NOMO-1 treated with DMSO at 0.1 percent for 48 hours (cell line): Measurements from ENCODE around the gene PAK2.
"Not testable (repeated sequence)": the region's sequence is repeated elsewhere in the genome, so short reads cannot be mapped to it uniquely, and the experiment has no call there.

ENCODE experiments used
- DNase-seq: peaks from one replicate; lab custom pipeline; 2025; ENCODE audit not compliant: unreplicated experiment; lab: John Stamatoyannopoulos, UW

The PAK2 gene

DNA sequence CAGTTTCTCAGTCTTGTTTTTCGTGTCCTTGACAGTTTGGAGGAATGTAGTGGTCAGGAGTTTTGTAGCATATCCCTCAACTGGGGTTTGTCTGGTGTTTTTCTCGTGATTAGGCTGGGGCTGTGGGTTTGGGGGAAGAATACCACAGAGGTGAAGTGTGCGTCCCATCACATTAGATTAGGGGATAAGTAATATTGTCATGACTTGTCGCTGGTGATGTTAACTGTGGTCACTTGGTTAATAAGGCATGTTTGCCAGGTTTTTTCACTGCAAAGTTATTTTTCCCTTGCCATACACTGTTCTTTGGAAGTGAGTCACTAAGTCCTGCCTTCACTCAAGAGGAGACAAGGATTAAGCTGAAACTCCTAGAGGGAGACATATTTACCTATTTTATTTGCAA lies 39.1 kb downstream of the PAK2 start:
- DNase-seq, result no peak

DNA sequence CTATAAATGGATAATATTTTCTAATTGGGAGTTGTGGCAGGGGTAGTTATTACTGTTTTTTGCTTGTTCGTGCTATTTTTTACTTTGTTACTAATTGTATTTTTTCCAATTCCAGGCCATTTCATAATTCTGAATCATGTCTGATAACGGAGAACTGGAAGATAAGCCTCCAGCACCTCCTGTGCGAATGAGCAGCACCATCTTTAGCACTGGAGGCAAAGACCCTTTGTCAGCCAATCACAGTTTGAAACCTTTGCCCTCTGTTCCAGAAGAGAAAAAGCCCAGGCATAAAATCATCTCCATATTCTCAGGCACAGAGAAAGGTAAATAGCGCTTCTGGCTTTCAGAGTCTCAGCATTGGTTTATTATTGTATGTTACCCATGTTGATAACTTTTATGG lies 42.9 kb downstream of the PAK2 start:
- DNase-seq, result no peak

DNA sequence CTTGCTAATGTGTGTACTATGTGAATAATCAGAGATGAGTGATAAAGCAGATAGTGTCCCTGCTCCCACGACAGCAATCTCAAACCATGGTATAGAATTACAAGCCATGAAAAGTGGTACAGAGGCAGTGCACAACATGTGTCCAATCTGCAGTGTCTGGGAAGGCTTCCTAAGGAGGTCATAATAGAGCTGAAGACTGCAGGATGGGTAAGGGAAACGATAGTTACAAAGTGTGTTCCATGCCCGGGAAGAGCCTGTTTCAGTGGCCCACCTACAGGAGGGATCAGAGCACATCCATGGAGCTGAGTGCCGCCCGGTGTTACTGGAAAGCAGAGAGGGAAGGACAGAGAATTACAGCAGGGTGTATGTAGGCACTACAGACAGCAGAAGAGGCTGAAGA lies 48.9 kb downstream of the PAK2 start:
- no peak for DNase-seq

DNA sequence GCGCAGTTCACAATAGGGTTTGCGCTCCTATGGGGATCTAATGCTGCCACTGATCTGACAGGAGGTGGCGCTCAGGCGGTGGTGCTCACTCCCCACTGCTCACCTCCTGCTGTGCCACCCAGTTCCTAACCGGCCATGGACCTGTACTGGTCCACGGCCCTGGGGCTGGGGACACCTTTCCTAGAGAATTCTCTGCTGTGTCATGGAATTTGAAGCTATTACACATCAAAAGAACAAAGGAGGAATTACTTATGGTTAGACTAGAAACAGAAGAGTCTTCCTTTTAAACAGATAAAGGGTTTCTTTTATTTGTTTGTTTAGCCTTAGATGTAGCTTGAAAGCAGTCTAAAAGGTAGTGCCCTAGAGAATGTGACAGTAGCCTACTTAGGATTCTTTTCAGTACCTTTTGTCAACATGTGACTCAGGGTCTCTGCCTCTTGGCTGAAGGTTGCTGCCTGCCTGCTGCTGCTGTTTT lies 50.3 kb downstream of the PAK2 start:
- no peak for DNase-seq

DNA sequence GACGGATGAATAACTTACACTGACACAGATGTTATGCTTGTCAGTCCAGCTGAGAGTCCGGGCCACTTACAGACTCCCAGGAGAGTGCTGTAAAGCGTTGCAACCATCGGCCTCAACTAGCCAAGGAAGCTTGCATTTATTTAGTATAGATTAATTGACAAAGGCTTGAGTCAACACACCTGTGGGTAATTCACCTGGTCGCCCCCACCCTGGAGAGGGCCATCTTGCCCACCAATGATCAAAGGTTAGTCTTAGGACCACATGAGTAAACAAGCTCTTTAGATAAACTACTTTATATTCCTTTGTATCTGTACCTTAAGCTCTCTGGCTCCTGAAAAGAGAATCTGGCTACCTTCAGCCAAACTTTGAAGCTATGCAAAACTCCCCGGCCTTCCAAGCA lies 51.0 kb downstream of the PAK2 start:
- no peak for DNase-seq

DNA sequence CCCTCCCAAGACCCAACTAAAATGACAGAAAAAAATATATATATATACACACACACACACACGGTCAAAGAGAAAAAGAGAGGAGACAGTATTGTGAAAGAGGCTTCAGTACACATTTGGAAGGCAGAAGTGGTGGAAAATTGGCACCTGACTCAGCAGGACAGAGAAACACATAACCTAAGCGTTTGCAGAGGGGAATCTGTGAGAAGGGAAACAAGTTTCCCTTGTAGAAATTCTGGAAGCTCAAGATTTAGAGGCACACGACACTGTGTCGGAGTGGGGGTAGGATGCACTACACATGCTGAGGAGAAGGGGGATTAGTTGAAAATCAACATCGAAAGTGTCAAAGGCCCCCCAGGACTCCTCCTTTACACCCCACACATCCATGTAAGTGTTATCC lies 53.1 kb downstream of the PAK2 start:
- DNase-seq, result no peak

DNA sequence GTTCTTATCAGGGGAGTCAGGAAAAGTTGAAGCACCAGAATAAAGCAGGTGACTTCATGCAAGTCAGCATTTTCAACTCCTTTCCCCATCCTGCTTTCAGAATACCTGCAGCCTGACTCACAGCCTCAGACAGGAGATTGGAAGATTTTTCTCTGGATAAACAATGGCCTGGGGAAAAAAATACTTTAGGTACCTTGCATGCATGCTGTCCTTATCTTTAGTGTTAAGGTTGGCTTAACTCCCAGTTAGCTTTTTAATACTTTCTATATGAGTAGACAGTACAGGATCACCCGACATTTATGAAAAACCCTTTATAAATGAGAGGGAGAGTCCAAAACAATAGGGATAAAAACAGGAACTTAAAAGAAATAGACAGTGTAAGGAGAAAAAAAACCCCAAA lies 53.6 kb downstream of the PAK2 start:
- no peak for DNase-seq

DNA sequence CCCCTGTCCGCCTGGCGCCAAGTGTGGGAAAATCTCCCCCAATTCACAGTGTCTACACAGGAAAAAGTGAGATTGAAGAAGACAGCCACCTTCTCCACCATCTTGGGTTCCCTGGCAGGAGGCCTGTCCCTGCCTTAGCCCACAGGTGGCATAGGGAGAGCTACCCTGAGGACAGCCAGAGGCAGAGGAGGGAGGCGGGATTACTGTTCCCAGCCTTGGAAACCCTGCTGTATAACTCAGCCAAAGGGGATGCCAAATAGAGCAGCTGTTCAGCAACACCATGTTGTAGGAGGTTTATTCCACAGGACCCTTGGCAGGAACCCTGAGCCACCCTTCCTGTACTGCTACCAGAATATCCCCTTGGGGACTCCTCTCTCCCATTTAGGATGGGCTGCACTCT lies 54.8 kb downstream of the PAK2 start:
- DNase-seq, result no peak

DNA sequence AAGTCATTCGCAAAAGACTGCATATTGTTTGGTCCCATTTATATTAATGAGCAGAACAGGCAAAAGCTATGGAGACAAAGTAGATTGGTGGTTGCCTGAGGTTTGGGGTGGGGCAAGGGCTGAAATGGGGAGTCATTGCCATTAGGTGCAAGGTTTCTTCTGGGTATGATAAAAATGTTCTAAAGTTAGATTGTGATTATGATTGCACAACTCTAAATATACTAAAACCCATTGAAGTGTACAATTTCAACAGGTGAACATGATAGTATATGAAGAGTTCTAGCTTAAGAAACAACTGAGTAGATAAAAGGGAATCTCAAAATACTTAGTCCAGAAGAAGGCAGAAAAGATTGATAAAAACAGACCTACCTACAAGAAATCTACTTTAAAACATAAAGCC lies 56.7 kb downstream of the PAK2 start:
- DNase-seq, result no peak

DNA sequence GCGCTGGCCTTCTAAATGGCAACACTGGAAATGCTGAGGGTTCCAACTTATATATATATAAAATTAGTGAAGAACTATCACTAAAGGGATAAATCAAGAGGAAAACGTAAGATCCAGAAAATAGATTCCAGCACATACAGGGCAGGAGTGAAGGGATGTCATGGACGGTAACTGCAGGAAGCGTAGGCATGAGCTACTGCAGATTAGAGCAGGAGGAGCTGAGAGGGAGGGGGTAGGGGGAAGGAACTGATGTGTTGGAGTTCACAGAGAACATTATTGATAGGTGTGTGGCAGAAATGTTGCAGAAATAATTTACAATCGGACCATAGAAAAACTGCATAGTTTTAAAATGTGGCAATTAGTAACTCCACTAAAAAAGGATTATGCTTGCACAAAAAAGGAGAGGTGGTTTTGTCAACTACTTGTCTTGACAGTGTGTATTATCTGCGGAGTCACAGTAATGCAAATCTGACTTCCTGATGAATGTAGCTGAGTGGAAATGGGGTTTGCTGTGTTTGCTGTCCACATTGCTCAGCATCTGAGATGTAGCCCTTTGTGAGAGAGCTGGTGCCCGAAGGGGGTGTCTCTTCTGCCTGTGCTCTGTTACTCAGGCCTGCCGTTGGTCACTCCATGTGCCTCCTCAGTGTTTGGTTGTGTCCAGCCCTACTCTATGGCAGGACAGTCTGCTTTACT lies 61.2 kb downstream of the PAK2 start:
- DNase-seq, result no peak

DNA sequence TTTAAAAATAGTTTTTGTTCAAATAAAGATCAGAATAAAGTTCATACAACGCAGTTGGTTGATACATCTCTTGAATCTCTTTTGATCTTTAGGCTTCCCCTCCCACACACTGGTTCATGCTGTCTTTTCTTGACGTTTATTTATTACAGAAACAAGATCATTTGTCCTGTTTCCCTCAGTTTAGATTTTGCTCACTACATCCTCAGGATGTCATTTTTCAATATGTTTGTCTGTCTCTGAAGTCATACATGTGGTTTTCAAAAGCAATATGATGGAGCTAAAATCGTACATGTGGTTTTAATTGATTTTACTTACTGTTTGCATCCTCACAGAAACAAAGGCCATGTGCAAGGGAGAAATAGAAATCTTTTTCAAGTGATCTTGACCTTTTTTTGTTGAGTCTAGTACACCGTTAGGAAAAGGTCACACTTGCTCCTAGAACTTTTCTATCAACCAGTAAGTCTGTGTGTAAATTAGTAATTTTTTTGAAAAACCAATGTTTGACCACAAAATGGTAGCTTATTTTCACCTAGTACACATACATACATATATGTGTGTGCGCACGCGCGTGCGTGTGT lies 64.3 kb downstream of the PAK2 start:
- no peak for DNase-seq

DNA sequence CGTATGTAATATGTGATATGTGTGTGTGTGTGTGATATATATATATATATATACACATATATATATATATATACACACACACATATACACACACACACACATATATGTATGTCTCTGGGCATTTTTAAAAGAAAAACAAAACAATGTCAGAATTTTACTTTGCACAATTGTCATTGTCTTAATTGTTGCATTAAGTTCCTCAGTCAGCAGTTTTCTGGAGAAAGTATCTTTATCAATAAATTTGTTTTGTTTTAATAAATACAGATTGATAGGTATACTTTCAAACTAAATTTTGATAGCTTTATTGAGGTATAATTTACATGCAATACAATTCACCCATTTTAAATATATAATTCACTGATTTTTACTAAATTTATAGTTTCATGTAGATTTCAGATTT lies 65.1 kb downstream of the PAK2 start:
- no peak for DNase-seq

DNA sequence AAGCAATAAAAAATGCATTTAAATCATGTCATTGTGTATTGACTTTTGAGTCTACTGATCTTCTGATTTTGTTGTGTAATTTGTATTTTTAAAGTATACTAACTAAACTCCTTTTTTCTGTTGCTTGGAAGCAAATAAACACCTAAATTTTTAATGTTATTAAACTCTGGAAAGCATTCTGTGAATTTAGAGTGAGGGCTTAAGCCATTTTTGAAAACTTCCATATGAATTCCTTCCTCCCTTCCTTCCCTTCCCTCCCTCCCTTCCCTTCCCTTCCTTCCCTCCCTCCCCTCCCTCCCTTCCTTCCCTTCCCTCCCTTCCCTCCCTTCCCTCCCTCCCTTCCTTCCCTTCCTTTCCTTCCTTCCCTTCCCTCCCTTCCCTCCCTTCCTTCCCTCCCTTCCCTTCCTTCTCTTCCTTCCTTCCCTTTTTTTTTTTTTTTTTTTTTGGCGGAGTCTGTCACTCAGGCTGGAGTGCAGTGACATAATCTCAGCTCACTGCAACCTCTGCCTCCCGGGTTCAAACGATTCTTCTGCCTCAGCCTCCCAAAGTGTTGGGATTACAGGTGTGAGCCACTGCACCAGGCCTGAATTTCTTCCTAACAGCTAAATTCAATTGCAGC lies 71.4 kb downstream of the PAK2 start:
- DNase-seq, result no peak

DNA sequence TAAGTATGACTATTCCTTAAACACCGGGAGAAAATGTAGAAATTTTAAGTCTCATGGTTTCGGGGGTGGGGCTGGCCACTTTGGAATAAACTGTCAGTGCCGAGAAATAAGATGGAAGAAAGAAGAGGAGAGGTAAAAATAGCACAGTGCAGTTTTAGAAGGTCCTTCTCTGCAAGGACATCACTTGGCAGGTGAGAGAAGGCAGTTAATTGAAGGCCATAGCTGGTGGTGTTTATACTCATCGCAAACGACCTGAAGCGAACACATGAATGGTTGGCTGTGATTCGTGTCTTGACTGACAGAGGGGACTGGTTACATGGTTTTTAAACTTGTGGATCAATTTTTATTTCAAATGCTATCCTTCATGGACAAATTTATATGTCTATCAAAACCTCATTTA lies 73.2 kb downstream of the PAK2 start:
- DNase-seq, result no peak

DNA sequence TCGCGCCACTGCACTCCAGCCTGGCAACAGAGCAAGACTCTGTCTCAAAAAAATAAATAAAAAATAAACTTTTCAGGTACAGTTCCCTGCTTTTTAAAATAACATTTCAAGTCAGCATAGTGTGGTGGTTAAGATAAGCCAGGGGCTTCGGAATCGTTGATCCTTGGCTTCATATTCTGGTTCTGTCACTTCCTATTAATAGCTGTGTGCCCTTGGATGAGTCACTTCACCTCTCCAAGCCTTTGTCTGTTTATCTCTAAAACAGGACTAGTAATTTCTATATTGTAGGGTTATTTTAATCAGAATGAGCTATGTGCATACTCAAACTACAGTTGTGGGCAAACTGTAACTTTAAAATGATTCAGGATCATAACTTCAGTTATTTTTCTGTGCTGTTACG lies 74.2 kb downstream of the PAK2 start:
- no peak for DNase-seq

DNA sequence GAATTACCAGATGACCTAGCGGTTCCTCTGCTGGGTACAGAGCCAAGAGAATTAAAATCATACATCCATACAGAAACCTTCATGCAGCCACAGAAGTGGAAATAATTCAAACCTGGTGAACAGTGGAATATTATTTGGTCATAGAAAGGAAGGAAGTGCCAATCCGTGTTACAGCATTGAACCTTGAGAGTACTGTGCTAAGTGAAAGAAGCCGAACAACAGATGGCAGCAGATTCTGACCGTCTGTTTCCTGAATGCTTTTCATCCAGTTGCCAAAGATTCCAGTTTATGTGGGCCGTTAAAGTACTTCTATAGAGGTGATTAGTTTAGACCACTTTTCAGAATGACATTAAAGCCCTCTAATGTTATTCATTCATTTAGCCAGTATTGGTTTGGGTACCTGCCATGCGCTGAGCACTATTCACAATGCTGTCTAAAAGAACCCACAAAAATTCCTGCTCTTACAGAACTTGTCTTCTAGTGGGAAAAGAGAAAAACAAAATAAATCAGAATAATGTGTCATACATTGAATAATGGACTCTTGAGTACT lies 82.2 kb downstream of the PAK2 start:
- no peak for DNase-seq

DNA sequence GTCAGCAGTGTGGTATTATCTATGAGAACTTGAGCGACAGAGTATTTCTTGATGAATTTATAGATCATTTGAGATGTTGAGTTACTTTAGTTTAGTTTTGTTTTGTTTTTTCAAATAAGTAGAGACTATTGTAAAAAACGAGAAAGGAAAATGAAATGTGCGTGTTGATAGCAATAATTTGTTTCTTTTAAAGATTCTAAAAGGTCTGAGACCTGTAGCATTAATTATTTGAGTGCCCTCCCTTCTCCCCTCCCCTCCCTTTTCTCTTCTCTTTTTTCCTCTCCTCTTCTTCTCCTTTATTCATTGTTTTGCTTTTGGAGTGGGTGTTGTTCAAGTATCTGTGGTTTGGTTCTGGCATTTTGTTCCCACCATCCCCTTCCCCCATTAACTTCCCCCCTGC lies 90.0 kb downstream of the PAK2 start:
- DNase-seq, result not testable (repeated sequence)

DNA sequence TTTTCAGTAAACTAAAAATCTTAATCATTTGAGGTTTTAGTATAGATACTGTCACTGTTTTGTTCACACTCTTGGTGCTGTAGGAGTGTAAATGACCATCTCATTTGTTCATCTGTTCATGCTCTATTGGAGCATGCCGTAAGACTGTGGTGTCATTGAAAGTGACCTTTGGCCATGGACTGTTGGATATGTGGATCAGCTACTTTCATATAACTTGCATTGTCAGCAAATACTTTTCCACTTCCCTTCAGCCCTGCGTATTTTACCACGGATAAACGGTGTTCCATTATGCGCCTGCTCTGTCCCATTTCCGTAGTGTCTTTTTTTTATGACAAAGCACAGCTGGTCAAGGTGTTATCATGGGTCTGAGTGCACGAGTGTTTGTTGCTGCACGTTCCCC lies 95.4 kb downstream of the PAK2 start:
- no peak for DNase-seq

DNA sequence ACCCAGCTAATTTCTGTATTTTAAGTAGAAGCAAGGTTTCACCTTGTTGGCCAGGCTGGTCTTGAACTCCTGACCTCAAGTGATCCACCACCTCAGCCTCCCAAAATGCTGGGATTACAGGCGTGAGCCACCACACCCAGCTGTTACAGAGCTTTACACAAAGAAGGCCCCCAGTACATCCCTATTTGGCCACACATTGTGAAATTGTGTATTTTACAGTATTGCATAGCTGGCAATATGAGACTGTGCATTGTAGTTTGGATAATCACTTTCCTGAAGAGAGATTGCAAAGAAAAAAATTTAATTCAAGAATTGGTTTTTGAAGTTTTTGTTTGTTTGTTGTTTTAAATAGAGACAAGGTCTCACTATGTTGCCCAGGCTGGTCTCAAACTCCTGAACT lies 97.0 kb downstream of the PAK2 start:
- not testable (repeated sequence) for DNase-seq

DNA sequence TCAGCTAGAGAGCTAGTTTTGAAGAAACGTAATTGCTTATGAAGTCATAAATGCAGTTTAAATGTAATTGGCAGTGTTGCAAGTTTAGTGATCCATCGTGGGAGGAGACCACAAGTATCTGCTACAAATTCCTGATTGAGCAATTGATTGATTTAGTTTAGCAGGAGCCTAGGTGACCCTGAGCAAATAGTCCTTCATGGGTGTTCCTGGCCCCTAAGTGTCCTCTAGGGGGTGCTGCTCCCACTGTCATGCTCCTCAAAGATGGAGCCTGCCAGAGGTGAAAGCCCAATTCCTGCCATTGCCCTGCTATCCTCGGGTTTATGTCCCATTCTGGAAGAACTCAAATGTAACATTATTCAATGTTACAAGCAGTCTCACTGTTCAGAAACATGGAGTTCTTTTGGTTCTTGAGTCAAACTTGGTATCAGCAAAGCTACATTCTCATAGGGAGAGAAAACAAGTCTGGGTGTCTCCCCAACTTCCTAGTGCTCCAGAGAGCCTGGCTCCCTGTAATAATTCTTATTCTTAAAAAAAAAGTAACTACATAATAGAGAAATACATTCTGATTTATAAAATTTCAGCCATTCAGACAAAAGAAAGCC lies 98.3 kb downstream of the PAK2 start:
- DNase-seq, result peak; percentile 76

DNA sequence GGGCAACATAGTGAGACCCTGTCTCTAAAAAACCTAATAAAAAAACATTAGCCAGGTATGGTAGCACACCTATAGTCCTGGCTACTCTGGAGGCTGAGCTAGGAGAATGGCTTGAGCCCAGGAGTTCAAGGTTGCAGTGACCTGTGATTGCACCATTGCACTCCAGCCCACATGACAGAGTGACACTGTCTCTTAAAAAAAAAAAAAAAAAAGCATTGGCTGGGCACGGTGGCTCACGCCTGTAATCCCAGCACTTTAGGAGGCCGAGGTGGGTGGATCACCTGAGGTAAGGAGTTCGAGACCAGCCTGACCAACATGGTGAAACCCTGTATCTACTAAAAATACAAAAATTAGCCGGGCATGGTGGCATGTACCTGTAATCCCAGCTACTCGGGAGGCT lies 99.7 kb downstream of the PAK2 start:
- not testable (repeated sequence) for DNase-seq
